ENCODE data around the gene R3HDM2.

Gene R3HDM2

GRCh38 chr12:57203791-57204190 lies 227.1 kb downstream of the R3HDM2 start:
- H3K9me3 ChIP-seq (ENCODE audit: control insufficient read depth, low read length): no peaks in the 10 kb centered on the region
- no peak overlapping the region for H3K27ac ChIP-seq (ENCODE audit: low read depth, low read length, severe bottlenecking)
- 88 to 94% methylated on average over 5 to 11 of the region's 11 CpGs for WGBS, 2 experiments (ENCODE audit: insufficient coverage in 2 of 2)
- H3K4me1 ChIP-seq (ENCODE audit: control insufficient read depth, insufficient read depth, low read length, poor library complexity, severe bottlenecking): no peaks in the 10 kb centered on the region
- peaks cover 92% of the 10 kb centered on the region for H3K36me3 ChIP-seq (ENCODE audit: control insufficient read depth, insufficient read depth, low read length)
- no peak overlapping the region for H3K4me3 ChIP-seq (ENCODE audit: extremely low read depth, insufficient read depth, low read length, poor library complexity, severe bottlenecking)
